Measurements from ENCODE around the gene SESTD1. TPM values are rescaled to one million over a fixed set of nuclear protein-coding genes. Genes with fewer than 3 reads are reported as not detected.

The SESTD1 gene
- total RNA-seq, 1 donor from 2014 or later, result 19.4 TPM

GRCh38 chr2:179262077-179262660 lies 2.5 kb downstream of the SESTD1 start:
- no peak overlapping the region for H2AFZ ChIP-seq (ENCODE audit: low read depth, low read length)
- no peaks in the 10 kb centered on the region for H3K9me3 ChIP-seq (ENCODE audit: insufficient read depth, low read depth, low read length)
- TF ChIP-seq EZH2 (IDR thresholded peaks at IDR 0.05; ENCODE audit: insufficient read depth, low read length) (no peak), CTCF (IDR thresholded peaks at IDR 0.05; ENCODE audit: insufficient read depth, low read depth, low read length) (no peak)
- Mint-ChIP-seq H3K4me1 (ENCODE audit: low read depth, unreplicated experiment) (peaks cover 6% of the 10 kb centered on the region), H3K36me3 (ENCODE audit: low read depth, unreplicated experiment) (no peaks in the 10 kb centered on the region), H3K9me3 (ENCODE audit: unreplicated experiment) (no peaks in the 10 kb centered on the region), H3K27ac (ENCODE audit: unreplicated experiment) (no peak overlapping the region), H3K27me3 (ENCODE audit: low read depth, unreplicated experiment) (no peaks in the 10 kb centered on the region), H3K4me3 (ENCODE audit: unreplicated experiment) (no peak overlapping the region)
- no peaks in the 10 kb centered on the region for H3K36me3 ChIP-seq (ENCODE audit: insufficient read depth, low read length)
- no peak for DNase-seq (ENCODE audit: low read depth)
- H3K27me3 ChIP-seq (ENCODE audit: insufficient read depth, low read length), result no peaks in the 10 kb centered on the region
- H3K4me1 ChIP-seq (ENCODE audit: insufficient read depth, low read length), result peaks cover 8% of the 10 kb centered on the region
- no peak overlapping the region for H3K9ac ChIP-seq (ENCODE audit: low read length)
- peaks cover 63% of the 10 kb centered on the region for H3K79me2 ChIP-seq (ENCODE audit: insufficient read depth, low read length)
- peak; percentile 37 for FAIRE-seq
- peak overlapping the region; percentile 87 for H3K4me2 ChIP-seq (ENCODE audit: low read length)
- H3K4me3 ChIP-seq (ENCODE audit: insufficient read depth, low read depth, low read length), result no peak overlapping the region
- peaks cover 11% of the 10 kb centered on the region for H4K20me1 ChIP-seq (ENCODE audit: insufficient read depth, low read length)
- no peak overlapping the region for H3K27ac ChIP-seq (ENCODE audit: low read depth, low read length)

- Mint-ChIP-seq H3K36me3 (ENCODE audit: low read depth, unreplicated experiment) (no peaks in the 10 kb centered on the region), H3K4me1 (ENCODE audit: low read depth, unreplicated experiment) (peaks cover 6% of the 10 kb centered on the region), H3K9me3 (ENCODE audit: unreplicated experiment) (no peaks in the 10 kb centered on the region), H3K27me3 (ENCODE audit: low read depth, unreplicated experiment) (no peaks in the 10 kb centered on the region), H3K4me3 (ENCODE audit: unreplicated experiment) (no peak overlapping the region), H3K27ac (ENCODE audit: unreplicated experiment) (no peak overlapping the region)
- Histone ChIP-seq H3K9ac (ENCODE audit: low read length) (no peak overlapping the region), H3K9me3 (ENCODE audit: insufficient read depth, low read depth, low read length) (no peaks in the 10 kb centered on the region), H3K4me3 (ENCODE audit: insufficient read depth, low read depth, low read length) (no peak overlapping the region), H3K79me2 (ENCODE audit: insufficient read depth, low read length) (peaks cover 68% of the 10 kb centered on the region), H3K27ac (ENCODE audit: low read depth, low read length) (no peak overlapping the region), H4K20me1 (ENCODE audit: insufficient read depth, low read length) (peaks cover 11% of the 10 kb centered on the region), H3K27me3 (ENCODE audit: insufficient read depth, low read length) (no peaks in the 10 kb centered on the region), H3K4me2 (ENCODE audit: low read length) (no peak overlapping the region), H3K4me1 (ENCODE audit: insufficient read depth, low read length) (peaks cover 8% of the 10 kb centered on the region), H2AFZ (ENCODE audit: low read depth, low read length) (no peak overlapping the region), H3K36me3 (ENCODE audit: insufficient read depth, low read length) (no peaks in the 10 kb centered on the region)
- DNase-seq (ENCODE audit: low read depth), result no peak
- FAIRE-seq, result no peak
- no peak for TF ChIP-seq EZH2 (IDR thresholded peaks at IDR 0.05; ENCODE audit: insufficient read depth, low read length)
- no peak for TF ChIP-seq CTCF (IDR thresholded peaks at IDR 0.05; ENCODE audit: insufficient read depth, low read depth, low read length)
Observed at GRCh38 chr2:179261151-179261825, 3.3 kb downstream of the SESTD1 start.

GRCh38 chr2:179260224-179260623 lies 4.4 kb downstream of the SESTD1 start:
- TF ChIP-seq EZH2 (IDR thresholded peaks at IDR 0.05; ENCODE audit: insufficient read depth, low read length), result no peak
- TF ChIP-seq CTCF (IDR thresholded peaks at IDR 0.05; ENCODE audit: insufficient read depth, low read depth, low read length), result no peak
- H3K79me2 ChIP-seq (ENCODE audit: insufficient read depth, low read length), result peaks cover 77% of the 10 kb centered on the region
- peaks cover 17% of the 10 kb centered on the region for H4K20me1 ChIP-seq (ENCODE audit: insufficient read depth, low read length)
- no peaks in the 10 kb centered on the region for H3K36me3 ChIP-seq (ENCODE audit: insufficient read depth, low read length)
- no peak overlapping the region for H3K4me2 ChIP-seq (ENCODE audit: low read length)
- no peak overlapping the region for H3K4me3 ChIP-seq (ENCODE audit: insufficient read depth, low read depth, low read length)
- H2AFZ ChIP-seq (ENCODE audit: low read depth, low read length), result no peak overlapping the region
- Mint-ChIP-seq H3K27me3 (ENCODE audit: low read depth, unreplicated experiment) (no peaks in the 10 kb centered on the region), H3K4me3 (ENCODE audit: unreplicated experiment) (no peak overlapping the region), H3K36me3 (ENCODE audit: low read depth, unreplicated experiment) (peaks cover 3% of the 10 kb centered on the region), H3K27ac (ENCODE audit: unreplicated experiment) (no peak overlapping the region), H3K4me1 (ENCODE audit: low read depth, unreplicated experiment) (peaks cover 6% of the 10 kb centered on the region), H3K9me3 (ENCODE audit: unreplicated experiment) (no peaks in the 10 kb centered on the region)
- H3K9me3 ChIP-seq (ENCODE audit: insufficient read depth, low read depth, low read length), result no peaks in the 10 kb centered on the region
- DNase-seq (ENCODE audit: low read depth), result no peak
- no peak overlapping the region for H3K27ac ChIP-seq (ENCODE audit: low read depth, low read length)
- no peak overlapping the region for H3K9ac ChIP-seq (ENCODE audit: low read length)
- FAIRE-seq, result no peak
- peaks cover 8% of the 10 kb centered on the region for H3K4me1 ChIP-seq (ENCODE audit: insufficient read depth, low read length)
- no peaks in the 10 kb centered on the region for H3K27me3 ChIP-seq (ENCODE audit: insufficient read depth, low read length)
